Aorta (tissue), 5 donors: Measurements from ENCODE around the gene NUDT1. TPM values are rescaled to one million over a fixed set of nuclear protein-coding genes. Genes with fewer than 3 reads are reported as not detected.

Source experiments
- ATAC-seq: fragments of 200-7000 bp; cut with Tn5 transposase; one replicate; pipeline ENCODE4 v1.9.1; 2022; ENCODE audit warnings: moderate library complexity; ENCODE audit not compliant: low FRiP score
- DNase-seq, 2 donors: peaks; one replicate each; pipeline ENCODE4 v3.0.0-alpha.2; 2020
- H3K27ac ChIP-seq, 2 donors: one replicate each; pipeline ENCODE4 v1.5.1; 2013; ENCODE audit warnings: low read length in 2 of 2, mild to moderate bottlenecking in 2 of 2, moderate library complexity in 2 of 2, control low read depth in 1 of 2, inconsistent platforms in 1 of 2, low read depth in 1 of 2
- H3K27me3 ChIP-seq, 2 donors: one replicate each; pipeline ENCODE4 v1.6.1; 2013; ENCODE audit warnings: control low read depth in 1 of 2, low read length in 1 of 2, mild to moderate bottlenecking in 1 of 2, moderate library complexity in 1 of 2; ENCODE audit not compliant: insufficient read depth in 2 of 2, control insufficient read depth in 1 of 2
- H3K36me3 ChIP-seq, 2 donors: one replicate each; pipeline ENCODE4 v1.6.1; 2013; ENCODE audit warnings: control low read depth in 1 of 2, low read length in 1 of 2, mild to moderate bottlenecking in 1 of 2; ENCODE audit not compliant: insufficient read depth in 2 of 2, control insufficient read depth in 1 of 2
- H3K4me1 ChIP-seq, 2 donors: one replicate each; pipeline ENCODE4 v1.6.1; 2013; ENCODE audit warnings: low read length in 2 of 2, control low read depth in 1 of 2, mild to moderate bottlenecking in 1 of 2, moderate library complexity in 1 of 2; ENCODE audit not compliant: insufficient read depth in 2 of 2, control insufficient read depth in 1 of 2
- H3K4me3 ChIP-seq, 2 donors: one replicate each; pipeline ENCODE4 v1.5.1; 2013; ENCODE audit warnings: low read length in 2 of 2, control low read depth in 1 of 2, mild to moderate bottlenecking in 1 of 2
- H3K9me3 ChIP-seq: one replicate; pipeline ENCODE4 v1.6.1; 2013; ENCODE audit warnings: mild to moderate bottlenecking, low read length; ENCODE audit not compliant: control insufficient read depth
- WGBS, 2 donors: extraction: QIAGEN DNeasy Blood & Tissue Kit; methylation state at CpG; one replicate each; pipeline ENCODE4 v1.1.7; 2013; 5-methylcytosine and 5-hydroxymethylcytosine counted together
- intact Hi-C, 2 donors: fragments of 100-400 bp; cut with DNase I; formaldehyde crosslinking; loops; one replicate each; pipeline versions ENCODE4 v1.14.2 to v1.15.0; 2022
- long read RNA-seq, 2 donors: library from polyadenylated mRNA; unstranded; transcript quantifications; one replicate each; pipeline ENCODE4 v2.0.0, GENCODE V29; 2020 to 2021
- polyA plus RNA-seq, 2 donors: library from polyadenylated mRNA; stranded (reverse); fragments of 200-250 nt; gene quantifications; one replicate each; pipeline ENCODE4 v1.2.3, GENCODE V29; 2013
- total RNA-seq, 2 donors: library from RNA; stranded (reverse); fragmentation: NEBNext Ultra II Directional; extraction: Animal tissue kit (Norgen Biotek cat#: 25700); gene quantifications; one replicate each; pipeline ENCODE4 v1.2.1, GENCODE V29; 2021
- donor health status: healthy with polysubstance abuse.
- donor health status: Bipolar disorder and iron deficiency.
- donor health status: DM: no; HTN: no; CAD: no.
- donor health status: DM: no; HTN: no; CAD: no.
- donor health status: DM: yes; HTN: yes; CAD: no.

NUDT1 gene
- total RNA-seq = 10 to 100 TPM; 11.1 to 11.9 TPM
- 10 to 100 TPM; 21.0 to 30.8 TPM for polyA plus RNA-seq
- long read RNA-seq, donor 1, partial matches to known transcripts = 0 of 1 reads
- long read RNA-seq, donor 1, other reads (novel, unspliced or antisense) = 1 of 1 reads
- long read RNA-seq, donor 2, partial matches to known transcripts = 0 of 6 reads
- long read RNA-seq, donor 2, other reads (novel, unspliced or antisense) = 0 of 6 reads

DNA sequence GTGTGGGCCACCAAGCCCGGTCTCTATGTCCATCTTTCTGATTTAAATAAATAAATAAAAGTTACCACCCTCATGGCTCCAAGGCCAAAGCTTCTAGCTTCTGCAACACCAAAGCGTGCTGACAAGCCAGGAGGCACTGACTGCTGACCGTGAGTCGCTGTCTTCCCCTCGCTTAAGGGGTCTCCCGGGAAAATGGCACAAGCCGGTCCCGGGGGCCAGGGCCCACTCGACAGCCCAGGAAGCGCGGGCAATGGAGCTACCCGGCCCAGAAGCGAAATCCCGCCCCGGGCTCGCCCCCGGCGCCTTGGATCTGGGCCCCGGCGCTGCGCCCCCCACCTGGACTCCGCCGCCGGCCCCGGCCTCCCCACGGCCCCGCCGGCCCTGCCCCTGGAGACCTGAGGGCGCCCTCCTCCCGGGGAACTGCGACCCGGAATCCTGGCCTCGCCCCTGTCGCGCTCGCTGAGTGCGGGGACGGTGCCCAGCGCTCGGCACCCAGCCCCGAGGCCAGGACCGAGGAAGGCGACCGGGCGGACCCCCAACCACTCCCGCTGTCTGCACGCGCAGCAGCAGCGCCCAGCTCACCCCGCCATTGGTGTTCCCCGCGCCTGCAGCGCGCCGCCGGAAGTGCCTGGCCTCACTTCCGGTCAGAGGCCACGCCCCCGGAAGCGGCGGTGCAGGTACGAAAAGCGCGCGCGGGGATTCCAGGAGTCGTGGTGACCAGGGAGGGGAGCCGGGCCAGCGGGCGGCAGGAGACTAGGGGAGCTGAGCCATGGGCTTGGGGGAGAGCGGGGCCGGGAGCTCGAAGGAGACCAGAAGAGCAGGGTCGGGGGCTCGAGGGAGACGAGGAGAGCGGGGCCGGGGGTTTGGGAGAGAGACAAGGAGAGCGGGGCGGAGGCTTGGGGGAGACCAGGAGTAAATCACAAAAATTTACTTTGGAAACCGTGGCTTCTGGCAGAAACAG lies at the start of gene NUDT1, which contains the start of gene MRM2:
TSS of gene NUDT1 (plus strand) at position 647 of the 961 bp plus-strand sequence. CDS start 2,349 bp downstream, outside the sequence.
TSS of gene MRM2 (minus strand) at position 626 of the 961 bp plus-strand sequence. CDS start at position 590, 36 bp downstream.
- H3K4me1 ChIP-seq = peaks cover 0 to 4% of the 10 kb centered on the region in 2 donors
- H3K9me3 ChIP-seq = no peaks in the 10 kb centered on the region
- H3K4me3 ChIP-seq = peak within 1 kb of the TSS; percentile 91 to 96
- 0 to 1% methylated on average over 77 to 81 of the region's 81 CpGs for WGBS, 2 donors
- DNase-seq (peak; percentile 86 to 94), ATAC-seq (peak; percentile 93)
- H3K27ac ChIP-seq = no peak within 1 kb of the TSS
- H3K36me3 ChIP-seq = no peaks in the 10 kb centered on the region
- intact Hi-C loops = loop anchor here (10.0 kb wide), 2 partner anchors 103 to 667 kb away; partner anchors contain the start of gene PSMG3 (in 1 of the 2)
- no peaks in the 10 kb centered on the region for H3K27me3 ChIP-seq

DNA sequence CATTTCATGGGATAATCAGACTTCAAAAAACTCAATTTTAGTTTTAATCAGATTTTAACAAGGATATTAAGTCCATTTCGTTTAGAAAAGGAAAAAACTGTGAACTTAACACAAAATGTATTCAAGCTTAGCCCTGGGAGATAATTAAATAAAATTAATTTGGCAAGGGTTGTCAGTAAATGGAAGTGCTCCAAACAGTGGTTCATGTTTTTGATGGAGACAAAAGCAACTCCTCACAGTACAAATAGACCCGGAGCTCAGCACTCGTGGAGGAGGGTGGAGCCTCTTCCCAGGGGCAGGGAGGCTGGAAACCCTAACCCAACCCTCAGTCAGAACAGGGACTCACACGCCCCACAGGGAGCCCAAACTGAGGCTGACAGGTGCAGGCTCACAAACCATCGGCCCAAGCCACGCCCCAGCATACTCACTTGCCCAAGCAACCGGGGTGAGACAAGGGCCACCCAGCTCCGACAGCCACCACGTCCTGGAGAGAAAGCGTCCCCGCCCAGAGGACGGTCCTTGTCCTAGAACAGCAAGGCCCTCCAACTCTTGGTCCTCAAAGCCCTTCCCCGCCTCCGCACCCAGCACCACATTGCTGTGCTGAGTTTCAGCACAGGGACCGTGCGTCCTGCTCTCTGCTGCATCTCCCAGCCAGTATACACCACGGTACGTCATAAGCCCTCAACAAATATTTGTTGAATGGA lies 49.0 kb upstream of the NUDT1 start:
- Histone ChIP-seq H3K27me3 (no peaks in the 10 kb centered on the region), H3K9me3 (no peaks in the 10 kb centered on the region), H3K4me3 (no peak overlapping the region), H3K4me1 (no peaks in the 10 kb centered on the region), H3K36me3 (no peaks in the 10 kb centered on the region), H3K27ac (no peak overlapping the region)
- no peak for DNase-seq
- intact Hi-C loops = no loop called here
- WGBS, 2 donors = 89 to 90% methylated on average over 18 of the region's 18 CpGs
- no peak for ATAC-seq

DNA sequence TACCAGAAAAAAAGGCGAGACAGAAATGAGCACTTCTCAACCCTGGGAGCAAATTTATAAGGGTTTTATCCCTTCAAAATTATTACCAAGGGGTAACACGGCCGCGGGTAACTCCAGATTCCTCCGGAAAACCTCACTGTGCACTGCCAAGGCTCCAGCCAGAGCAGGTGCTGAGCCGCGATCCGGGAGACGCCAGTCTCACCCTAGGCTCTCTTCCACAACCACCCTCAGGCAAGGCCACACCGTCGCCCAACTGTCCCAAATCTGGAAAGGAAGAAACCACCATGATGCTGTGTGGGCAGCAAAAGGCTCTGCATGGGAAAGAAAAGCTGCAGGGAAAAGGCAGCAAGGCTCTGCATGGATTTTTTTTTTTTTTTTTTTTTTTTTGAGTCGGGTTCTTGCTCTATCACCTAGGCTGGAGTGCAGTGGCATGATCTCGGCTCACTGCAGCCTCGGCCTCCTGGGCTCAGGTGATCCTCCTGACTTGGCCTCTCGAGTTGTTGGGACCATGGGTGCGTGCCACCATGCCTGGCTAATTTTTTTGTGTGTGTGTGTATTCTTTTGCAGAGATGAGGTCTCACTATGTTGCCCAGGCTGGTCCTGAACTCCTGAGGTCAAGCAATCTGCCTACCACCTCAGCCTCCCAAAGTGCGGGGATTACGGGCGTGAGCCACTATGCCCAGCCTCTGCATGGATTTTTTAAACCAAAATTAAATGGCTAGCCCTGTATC lies 48.3 kb upstream of the NUDT1 start:
- intact Hi-C loops = no loop called here
- H3K4me1 ChIP-seq = no peaks in the 10 kb centered on the region
- no peak overlapping the region for H3K4me3 ChIP-seq
- DNase-seq = no peak
- H3K9me3 ChIP-seq = no peaks in the 10 kb centered on the region
- WGBS, 2 donors = 95 to 97% methylated on average over 19 of the region's 19 CpGs
- H3K27me3 ChIP-seq = no peaks in the 10 kb centered on the region
- no peak overlapping the region for H3K27ac ChIP-seq
- no peak for ATAC-seq
- no peaks in the 10 kb centered on the region for H3K36me3 ChIP-seq

- H3K27me3 ChIP-seq = no peaks in the 10 kb centered on the region
- intact Hi-C loops = no loop called here
- H3K27ac ChIP-seq = no peak overlapping the region
- no peak overlapping the region for H3K4me3 ChIP-seq
- ATAC-seq (no peak), DNase-seq (no peak)
- H3K4me1 ChIP-seq = no peaks in the 10 kb centered on the region
- 96 to 98% methylated on average over 13 of the region's 13 CpGs for WGBS, 2 donors
- no peaks in the 10 kb centered on the region for H3K9me3 ChIP-seq
- H3K36me3 ChIP-seq = peaks cover 0 to 2% of the 10 kb centered on the region in 2 donors
Observed at GRCh38 chr7:2195400-2196246, 46.4 kb upstream of the NUDT1 start.

GRCh38 chr7:2196381-2197378 lies 45.3 kb upstream of the NUDT1 start:
- Histone ChIP-seq H3K36me3 (peaks cover 0 to 2% of the 10 kb centered on the region in 2 donors), H3K9me3 (no peaks in the 10 kb centered on the region), H3K4me1 (no peaks in the 10 kb centered on the region), H3K4me3 (no peak overlapping the region), H3K27ac (no peak overlapping the region), H3K27me3 (no peaks in the 10 kb centered on the region)
- DNase-seq (no peak), ATAC-seq (no peak)
- intact Hi-C loops = no loop called here
- 93 to 95% methylated on average over 32 of the region's 32 CpGs for WGBS, 2 donors

- Histone ChIP-seq H3K4me1 (no peaks in the 10 kb centered on the region), H3K4me3 (no peak overlapping the region), H3K9me3 (no peaks in the 10 kb centered on the region), H3K36me3 (peaks cover 0 to 2% of the 10 kb centered on the region in 2 donors), H3K27me3 (no peaks in the 10 kb centered on the region), H3K27ac (no peak overlapping the region)
- WGBS, 2 donors = 89 to 93% methylated on average over 21 of the region's 21 CpGs
- DNase-seq = no peak
- intact Hi-C loops = no loop called here
- ATAC-seq = no peak
Observed at GRCh38 chr7:2197436-2198155, 44.4 kb upstream of the NUDT1 start.
